HG02884 (cell line): Measurements from ENCODE around the gene UBE2E2.
A peak's percentile ranks its signal among the peaks of the same experiment; 100 is the strongest.

Experiments used
- ATAC-seq: cut with Tn5 transposase; IDR thresholded peaks from one replicate; pipeline ENCODE4 v1.9.1; 2021; ENCODE audit warnings: mild to moderate bottlenecking, moderate library complexity; ENCODE audit not compliant: unreplicated experiment

UBE2E2 gene

DNA sequence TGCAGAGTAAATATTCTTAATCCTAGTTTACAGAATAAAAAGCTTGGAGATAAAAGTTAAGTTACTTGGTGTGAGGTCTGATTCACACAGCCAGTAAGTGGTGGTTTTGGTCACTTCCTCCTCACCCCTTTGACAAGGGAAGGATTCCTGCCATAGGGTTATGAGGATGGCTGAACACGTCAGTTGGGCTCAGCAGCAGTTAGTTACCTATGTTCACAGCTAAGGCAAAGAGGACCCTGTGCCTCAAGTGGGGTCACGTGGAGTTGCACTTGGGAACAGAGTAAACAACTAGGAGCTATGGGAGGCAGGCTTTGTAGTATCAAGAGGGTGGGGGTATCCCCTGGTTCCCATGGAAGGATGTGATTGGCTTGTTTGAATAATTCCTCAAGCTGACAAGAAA is 232.2 kb downstream of the UBE2E2 start:
- ATAC-seq: no peak

DNA sequence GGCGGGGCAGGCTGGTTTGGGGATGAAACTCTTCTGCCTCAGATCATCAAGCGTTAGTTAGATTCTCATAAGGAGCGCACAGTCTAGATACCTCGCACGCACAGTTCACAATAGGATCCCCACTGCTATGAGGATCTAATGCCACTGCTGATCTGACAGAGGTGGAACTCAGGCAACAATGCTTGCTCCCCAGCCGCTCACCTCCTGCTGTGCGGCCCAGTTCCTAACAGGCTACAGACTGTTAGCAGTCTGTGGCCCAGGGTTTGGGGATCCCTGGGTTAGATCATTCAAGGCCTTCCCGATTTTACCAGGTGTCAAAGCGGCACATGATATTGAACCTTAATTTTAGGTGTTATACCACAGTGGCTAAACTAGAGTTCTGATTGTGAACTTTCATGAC is 232.8 kb downstream of the UBE2E2 start:
- no peak for ATAC-seq

DNA sequence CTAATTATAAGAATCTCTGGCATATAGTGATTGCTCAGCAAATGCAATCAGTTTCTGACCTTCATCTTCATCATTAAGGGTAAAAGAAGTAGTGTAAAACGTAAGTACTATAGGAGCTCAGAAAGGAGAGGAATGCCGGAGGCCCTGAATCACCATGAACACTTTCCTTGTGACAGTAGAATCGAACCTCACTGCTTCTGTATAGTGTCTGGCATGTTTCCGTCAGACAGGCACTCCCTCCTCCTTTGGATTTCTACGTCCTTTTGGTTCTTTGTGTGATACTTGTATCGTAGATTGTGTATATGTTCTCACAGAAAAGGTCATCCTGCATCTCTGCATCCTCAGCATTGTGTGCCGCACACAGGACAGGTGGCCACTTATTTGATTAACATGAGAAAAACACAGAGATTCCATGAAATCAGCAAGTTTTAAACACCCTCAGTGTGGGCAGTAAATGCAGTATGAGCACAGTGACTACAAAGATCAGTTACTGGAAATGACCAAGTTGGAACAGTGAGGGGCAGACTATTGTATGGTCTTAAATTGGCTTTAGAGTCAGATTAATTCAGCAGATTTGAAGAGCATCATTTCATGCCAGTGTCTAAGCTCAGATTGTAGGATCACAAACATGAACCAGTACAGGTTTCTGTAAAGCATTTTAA is 234.5 kb downstream of the UBE2E2 start:
- ATAC-seq: no peak

DNA sequence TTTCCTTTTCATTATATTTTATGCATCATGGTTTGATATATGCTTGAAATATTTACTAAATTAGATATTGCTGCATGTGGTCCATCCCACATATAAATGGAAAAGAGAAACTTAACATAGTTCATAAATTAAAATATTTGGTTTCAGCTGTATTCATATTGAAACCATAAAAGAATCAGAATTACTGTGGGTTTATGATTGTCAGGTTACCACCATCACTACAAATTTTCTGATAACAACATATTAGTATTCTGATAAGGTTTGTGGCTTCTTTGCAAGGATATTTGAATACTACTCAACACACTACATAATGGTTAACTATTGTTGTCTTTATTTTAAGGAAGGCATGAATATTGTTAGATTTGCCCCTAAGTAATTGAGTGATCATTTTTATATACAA is 235.5 kb downstream of the UBE2E2 start:
- peak; percentile 47 for ATAC-seq

DNA sequence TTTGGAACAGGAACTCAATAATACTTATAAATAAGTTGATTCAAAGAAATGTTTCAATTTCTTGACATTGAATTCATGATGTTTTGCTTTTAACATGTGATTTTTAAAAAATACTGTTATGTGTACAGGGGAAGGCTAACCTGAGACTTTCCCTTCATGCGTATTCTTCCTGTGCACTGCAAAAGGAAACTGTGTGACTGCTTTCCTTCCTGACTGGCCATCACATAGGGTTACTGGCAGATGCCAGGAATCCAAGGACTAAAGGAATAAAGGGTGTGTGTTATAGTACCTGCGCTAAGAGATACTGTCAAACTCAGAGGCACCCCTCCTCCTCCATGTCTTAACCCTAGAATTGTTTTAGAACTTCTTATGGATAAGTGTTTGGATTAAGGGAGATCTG is 236.0 kb downstream of the UBE2E2 start:
- no peak for ATAC-seq

DNA sequence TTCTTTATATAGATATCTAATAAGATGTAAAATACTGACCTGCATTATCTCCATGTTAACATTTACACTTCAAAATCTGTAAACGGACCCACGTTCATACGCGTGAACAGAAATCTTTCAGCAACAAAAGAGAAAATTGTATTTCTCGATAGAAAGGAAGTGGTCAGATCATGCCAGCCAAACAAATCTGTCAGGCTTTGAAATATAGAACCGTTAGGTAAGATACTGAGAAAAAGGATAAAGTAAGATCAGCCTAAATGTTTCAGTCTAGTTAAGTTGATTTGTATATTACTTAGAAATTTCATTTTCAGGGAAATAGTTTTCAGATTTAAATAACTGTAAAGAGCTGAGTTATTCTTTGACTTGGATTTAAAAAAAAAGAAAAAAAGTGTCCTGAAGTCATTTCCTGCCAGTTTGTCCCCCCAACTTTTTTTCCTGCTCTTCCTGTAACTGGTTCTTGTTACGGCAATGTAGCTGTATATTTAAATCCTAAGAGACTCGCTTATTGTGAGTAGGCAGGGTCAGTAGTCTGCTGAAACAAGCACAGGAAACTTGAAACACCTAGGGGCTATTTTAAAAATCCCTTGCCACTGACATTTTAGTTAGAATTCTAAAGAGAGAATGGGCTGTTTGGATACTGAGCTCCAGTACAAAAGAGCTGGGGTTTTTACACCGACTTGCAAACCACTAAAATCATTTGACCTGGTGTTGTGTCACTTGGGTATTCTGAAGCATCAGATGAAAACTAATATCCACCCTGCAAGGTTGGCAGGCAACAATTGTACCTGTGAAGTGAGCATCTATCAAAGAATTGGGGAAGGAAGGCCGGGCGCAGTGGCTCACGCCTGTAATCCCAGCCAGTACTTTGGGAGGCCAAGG is 237.5 kb downstream of the UBE2E2 start:
- no peak for ATAC-seq

DNA sequence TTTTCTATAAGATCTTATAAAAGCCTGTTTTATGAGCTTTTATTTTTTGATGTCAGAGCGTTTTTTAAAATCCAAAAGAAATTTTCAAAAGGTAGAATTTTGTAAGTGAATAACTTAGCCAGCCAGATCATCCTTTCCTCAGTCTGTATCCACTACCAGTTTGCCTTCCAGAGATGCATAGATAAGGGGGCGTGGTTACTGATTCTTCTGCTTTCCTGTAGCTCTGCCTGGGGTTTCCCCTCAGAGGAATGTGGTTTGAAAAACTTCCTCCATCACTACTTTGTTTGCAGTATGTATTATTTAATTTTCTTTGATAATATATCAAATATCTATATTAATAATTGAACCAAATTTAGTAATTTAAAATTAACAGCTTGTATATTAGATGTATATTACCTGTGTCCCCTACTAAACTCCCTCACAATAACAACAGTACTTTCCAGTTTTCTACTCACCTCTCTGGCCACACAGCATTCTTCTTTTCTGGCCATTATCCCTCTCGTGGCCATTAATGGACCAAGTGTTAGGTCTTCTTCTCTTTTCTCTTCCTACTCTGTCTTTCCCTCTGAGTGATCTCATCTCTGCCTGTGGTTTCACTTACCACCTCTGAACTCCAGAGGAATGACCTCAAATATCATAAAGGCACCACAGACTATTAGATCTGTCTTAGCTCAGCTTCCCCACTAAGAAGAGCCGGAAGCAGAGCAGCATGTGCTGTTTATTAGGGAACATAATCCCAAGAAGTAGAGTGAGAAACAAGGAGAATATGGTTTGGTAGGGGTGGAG is 239.7 kb downstream of the UBE2E2 start:
- peak; percentile 47 for ATAC-seq

DNA sequence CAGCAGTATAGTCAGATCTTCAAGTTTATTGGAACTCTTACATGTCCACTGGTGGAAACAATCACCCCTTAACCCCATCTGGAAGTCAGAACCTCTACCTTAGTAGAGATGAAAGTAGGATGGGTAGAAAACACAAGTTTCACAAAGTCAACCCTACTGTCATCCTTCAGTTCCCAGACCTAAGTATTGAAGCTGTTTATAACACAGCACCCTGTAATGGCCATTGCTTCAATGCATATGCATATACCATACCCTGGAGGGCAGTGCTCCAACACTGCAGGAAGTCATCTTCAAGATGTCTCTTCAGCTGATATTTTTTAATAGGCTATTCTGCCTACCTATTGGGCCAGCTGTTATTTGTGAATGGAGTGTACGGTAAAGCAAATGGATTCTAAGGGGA is 241.3 kb downstream of the UBE2E2 start:
- ATAC-seq: no peak

DNA sequence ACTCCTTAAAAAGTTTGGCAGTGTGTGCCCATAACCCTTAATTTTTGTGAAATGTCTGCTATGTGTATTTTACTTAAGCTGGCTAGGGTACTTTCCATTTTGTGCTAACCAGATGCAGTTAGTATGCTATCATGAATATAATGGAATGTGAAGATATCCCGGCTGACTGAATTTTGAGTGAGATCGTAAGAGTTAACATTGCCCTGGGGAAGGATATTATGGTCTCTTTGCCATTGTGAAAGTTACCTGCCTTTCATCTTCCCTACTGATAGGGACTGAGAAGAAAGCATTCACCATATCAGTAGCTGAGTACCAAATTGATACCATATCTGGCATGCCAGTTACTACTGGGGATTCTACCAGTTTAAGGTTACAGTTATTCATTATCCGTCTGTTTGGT is 243.2 kb downstream of the UBE2E2 start:
- ATAC-seq: no peak

DNA sequence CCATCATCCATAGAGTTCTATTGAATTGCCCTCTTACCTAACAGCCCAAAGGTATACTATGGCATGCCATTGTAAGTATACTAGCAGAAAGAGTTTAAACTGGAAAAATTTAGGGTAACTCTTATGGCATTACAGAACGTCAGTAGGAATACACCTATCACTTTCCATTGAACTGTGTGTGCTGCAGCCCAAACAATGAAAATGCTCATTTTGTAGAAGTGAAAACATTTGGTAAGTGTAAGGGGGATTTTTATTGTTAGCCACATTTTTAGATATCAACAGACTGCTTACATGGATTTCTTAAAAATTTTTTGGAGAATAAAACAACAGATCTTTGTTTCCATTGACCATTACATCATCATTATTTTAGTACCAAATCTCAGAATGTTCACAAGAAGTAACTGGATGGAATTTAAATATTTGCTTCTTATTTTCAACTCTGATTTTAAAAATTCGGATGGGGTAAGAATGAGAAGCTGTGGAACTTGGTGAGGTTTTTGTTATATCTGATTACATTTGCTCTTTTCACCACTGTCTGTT is 245.9 kb downstream of the UBE2E2 start:
- ATAC-seq: no peak

DNA sequence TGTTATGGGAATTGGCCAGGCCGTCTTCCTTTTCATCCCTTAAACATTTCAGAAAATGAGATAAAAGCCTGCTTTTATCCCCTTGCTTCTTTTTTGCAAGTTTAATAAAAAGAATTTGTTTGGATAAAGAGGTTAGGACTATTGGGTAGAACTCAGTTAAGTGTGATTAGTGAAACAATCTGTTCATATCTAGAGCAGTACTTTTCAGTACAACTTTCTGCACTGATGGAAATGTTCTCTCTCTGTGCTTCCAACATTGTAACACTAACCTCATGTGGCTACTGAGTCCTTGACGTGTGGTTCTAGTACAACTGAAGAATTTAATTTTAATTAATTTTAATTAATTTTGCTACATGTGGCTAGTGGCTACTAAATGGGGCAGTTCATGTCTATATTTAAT is 246.9 kb downstream of the UBE2E2 start:
- ATAC-seq: no peak

DNA sequence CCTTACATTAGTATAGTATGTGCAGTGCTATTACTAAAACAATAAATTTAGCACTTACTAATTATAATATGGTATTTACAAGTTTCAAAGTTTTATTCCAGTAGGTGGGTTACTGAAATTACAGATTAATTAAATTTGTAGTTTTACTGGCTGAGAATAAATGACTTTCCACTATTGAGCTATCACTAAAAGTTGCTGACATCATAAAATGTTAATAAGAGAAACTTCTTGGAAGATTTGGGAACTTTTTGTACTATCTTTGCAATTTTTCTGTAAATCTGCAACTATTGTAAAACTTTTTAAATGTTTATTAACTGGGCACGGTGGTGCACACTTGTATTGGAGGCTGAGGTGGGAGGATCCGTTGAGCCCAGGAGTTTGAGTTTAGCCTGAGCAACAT is 247.7 kb downstream of the UBE2E2 start:
- no peak for ATAC-seq

DNA sequence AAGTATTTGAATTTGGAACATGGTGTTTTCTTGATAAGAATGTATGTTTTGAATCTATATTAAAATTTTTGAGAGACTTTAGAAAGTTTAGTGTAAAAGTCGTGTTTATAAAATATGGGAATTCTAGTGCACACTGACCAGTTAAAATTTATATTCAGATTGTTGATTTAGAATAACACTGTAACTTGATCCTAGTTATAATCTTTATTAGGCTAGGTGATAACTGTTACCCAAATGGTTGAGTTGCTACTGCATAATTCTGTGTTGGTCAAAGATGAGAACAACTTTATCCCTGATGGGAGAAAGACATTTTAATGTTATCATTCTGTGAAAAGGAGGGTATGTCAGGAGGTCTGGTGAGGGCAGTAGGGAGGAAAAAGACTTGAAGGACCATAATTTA is 249.3 kb downstream of the UBE2E2 start:
- no peak for ATAC-seq

DNA sequence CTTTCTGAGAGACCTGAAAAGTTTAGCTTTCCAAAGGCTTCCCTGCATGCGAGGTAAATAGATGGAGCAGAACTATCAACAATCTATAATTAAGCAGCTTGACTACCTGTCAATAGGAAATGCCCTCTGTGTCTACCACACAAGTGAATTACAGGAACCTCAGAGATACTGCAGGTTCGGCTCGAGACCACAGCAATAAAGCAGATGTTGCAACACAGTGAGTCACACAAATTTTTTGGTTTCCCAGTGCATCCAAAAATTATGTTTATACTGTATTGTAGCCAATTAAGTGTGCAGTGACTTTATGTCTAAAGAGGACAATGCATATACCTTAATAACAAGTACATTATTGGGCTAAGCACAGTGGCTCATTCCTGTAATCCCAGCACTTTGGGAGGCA is 252.0 kb downstream of the UBE2E2 start:
- ATAC-seq: no peak

DNA sequence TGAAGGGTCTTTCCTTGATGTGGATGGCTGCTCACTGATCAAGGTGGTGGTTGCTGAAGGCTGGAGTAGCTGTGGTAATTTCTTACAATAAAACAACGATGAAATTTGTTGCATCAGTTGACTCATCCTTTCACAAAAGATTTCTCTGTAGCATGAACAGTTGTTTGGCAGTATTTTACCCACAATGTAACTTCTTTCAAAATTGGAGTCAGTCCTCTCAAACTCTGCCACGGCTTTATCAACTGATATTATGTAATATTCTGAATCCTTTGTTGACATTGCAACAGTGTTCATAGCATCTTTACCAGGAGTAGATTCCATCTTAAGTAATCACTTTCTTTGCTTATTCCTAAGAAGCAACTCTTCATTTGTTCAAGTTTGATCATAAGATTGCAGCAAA is 252.6 kb downstream of the UBE2E2 start:
- no peak for ATAC-seq

DNA sequence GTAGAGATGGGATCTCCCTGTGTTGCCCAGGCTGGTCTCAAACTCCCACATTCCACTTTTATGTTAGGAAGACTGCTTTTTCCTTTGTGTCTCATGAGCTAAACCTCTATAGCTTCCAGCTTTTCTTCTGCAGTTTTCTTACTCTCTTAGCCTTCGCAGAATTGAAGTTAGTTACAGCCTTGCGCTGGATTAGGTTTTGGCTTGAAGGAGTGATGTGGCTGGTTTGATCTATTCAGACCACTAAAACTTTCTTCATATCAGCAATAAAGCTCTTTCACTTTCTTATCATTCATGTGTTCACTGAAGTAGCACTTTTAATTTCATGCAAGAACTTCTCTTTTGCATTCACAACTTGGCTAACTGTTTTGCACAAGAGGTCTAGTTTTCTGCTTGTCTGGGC is 254.6 kb downstream of the UBE2E2 start:
- no peak for ATAC-seq

DNA sequence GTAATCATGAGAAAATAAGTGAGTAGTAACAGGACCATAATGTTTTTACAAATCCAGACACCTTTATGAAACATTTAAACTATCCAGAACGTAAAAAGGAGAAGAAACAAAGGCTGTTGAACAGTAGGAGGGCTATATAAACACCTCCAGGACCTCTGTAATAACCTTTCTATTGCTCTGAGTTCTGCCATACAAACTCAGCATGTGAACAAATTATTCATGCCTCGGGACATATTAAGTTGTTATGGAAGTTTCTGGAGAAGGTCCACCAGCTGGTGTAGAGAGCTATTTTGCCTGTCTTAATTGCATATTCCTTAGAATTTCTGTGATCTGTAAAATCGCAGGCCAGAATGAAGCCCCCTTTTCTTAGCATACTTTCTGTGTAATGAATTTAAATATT is 256.3 kb downstream of the UBE2E2 start:
- ATAC-seq: no peak

DNA sequence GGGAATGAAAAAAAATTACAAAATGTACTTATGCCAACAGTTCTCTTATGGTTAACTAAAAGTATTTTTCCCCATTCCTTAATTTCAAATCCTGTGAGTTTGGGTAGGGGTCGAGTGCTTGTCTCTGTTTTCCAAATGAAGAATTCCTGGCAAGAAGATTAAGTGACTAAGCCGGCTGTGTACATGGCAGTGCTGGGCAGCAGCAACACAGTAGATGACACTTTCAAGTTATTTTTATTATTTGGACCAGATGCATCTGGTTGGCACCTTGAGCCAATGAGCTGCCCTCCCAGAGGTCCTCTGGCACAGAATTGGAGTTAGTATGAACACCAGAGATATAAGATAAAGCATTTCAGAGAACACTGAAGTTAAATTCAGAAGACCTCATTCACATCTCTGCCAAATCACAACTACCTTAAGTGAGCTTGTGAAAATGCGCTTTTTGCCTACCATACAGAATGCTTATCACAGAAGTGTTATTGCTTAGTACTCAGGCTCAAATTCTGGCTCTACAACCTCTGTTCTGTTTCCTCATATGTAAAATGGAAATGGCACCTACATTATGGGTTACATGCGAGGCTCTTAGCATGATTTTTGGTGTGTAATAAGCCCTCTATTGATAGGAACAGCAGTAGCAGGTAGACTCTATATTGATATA is 256.9 kb downstream of the UBE2E2 start:
- ATAC-seq: no peak

DNA sequence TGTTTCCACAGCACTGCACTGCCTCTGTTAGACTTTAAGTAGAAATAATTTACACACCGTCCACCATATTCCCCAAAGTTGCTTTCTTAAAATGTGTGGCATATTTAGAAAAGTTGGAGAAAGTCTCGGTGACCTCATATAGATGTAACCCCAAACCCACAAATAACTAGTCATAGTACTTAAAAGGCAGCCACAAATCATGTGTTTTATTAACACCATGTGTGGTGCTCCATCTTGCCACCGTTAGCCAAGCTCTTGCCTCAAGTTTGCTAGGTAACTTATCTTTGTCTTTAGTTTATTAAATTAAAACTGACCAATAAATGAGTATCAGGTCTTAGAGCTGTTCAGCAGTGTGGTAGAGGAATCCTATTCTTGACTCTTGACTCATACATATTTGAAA is 257.9 kb downstream of the UBE2E2 start:
- ATAC-seq: no peak

DNA sequence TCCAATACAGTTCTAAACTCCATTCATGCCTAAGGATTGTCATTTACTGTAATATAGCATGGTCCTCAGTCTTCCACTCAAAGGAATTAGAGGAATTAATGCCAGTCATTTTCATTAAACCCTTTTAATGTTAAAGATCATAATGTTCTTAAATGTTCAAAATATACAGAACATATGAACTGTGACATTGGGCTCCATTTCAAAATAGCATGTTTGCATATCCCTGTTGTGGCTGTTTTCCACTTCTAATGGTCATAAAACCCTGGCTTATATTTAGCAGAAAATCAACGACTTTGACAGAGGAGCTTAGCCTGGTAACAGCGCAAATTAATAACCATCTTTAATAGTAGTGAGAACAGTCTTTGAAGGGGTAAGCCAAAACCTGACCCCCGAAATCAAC is 260.7 kb downstream of the UBE2E2 start:
- no peak for ATAC-seq

DNA sequence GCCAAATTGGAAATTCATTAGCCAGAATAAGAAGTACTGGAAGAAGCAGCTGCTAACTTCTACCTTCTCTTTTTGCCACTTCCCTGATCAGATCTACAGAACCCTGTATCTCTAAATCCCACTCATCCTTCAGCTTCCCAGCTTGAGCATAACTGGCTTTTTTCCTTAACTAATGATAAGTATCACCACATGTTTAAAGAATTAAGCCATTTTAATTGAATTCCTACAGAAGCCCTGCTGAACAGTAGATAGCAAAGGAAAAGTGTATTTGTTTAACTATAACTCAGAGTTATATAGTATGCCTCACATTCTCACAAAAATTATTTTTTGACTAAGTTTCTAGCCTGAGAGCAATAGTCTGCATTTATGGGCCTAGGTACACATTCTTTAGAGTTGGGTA is 262.4 kb downstream of the UBE2E2 start:
- ATAC-seq: no peak
